GM06990 (cell line): ENCODE data around the gene PDK2.

Experiments used
- DNase-seq: peaks from one replicate; pipeline ENCODE4 v3.0.0-alpha.2; 2011; ENCODE audit not compliant: insufficient read length; ENCODE audit errors: extremely low read depth
- H3K27me3 ChIP-seq: replicated peaks from 2 replicates; pipeline ENCODE4 v1.6.0; 2011; ENCODE audit warnings: low read length; ENCODE audit not compliant: control insufficient read depth, insufficient read depth
- H3K36me3 ChIP-seq: 2 replicates; pipeline ENCODE4 v1.5.1; 2011; ENCODE audit warnings: low read length; ENCODE audit not compliant: control insufficient read depth, insufficient read depth
- H3K4me3 ChIP-seq: replicated peaks from 2 replicates; pipeline ENCODE4 v1.5.1; 2011; ENCODE audit warnings: low read depth, mild to moderate bottlenecking, control low read depth, low read length
- CTCF ChIP-seq: IDR thresholded peaks from 2 replicates; pipeline ENCODE4 v1.5.1; 2011; ENCODE audit warnings: low read length, control low read depth, mild to moderate bottlenecking, inconsistent platforms; ENCODE audit not compliant: insufficient read depth, poor library complexity, severe bottlenecking

The PDK2 gene

DNA sequence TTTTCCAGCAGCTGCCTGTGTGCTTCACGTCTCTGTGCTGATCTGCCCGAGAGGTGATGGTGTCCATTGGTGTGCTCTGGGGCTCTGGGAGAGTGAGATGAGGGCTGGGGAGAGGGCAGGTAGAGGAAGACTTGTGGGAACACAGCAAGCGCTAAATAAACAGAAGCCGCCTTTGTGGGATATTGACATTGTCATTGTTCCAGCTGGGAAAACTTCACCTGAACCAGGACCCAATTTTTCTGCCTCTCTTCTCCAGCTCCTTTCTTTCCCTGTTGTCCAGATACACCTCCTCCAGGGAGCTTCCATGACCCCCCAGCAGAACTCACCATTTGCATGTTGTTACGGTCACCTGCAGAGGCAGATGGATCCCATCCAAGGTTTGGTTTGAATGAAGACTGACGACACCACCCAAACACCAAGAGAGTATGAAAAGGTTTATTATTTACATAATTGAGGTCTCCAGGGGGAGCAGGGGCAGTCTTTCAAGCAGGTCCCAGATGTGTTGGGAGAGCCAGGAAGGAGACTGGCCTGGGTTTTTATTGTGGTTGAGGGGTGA is 42.8 kb upstream of the PDK2 start:
- TF ChIP-seq CTCF, result no peak
- Histone ChIP-seq H3K4me3 (no peak overlapping the region), H3K36me3 (no peaks in the 10 kb centered on the region), H3K27me3 (no peaks in the 10 kb centered on the region)
- DNase-seq, result no peak

GRCh38 chr17:50052822-50053653 is 42.1 kb upstream of the PDK2 start:
- Histone ChIP-seq H3K27me3 (no peaks in the 10 kb centered on the region), H3K36me3 (no peaks in the 10 kb centered on the region), H3K4me3 (no peak overlapping the region)
- no peak for DNase-seq
- no peak for TF ChIP-seq CTCF

DNA sequence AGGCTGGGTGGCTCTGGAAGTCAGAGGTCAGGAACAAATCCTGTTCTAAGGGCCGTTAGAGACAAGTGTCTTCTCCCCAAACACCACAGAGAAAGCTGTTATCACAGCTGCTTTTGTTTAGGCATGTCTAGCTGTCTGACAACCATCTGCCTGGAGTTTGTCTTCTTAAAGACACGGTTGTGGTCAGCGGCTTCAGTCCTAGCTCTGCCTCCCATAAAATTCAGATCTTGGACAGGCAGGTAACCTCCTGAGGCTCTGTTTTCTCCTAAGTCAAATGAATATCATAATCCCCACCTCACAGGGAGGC is 41.5 kb upstream of the PDK2 start:
- no peak for DNase-seq
- no peak for TF ChIP-seq CTCF
- H3K36me3 ChIP-seq, result no peaks in the 10 kb centered on the region
- H3K4me3 ChIP-seq, result no peak overlapping the region
- no peaks in the 10 kb centered on the region for H3K27me3 ChIP-seq

DNA sequence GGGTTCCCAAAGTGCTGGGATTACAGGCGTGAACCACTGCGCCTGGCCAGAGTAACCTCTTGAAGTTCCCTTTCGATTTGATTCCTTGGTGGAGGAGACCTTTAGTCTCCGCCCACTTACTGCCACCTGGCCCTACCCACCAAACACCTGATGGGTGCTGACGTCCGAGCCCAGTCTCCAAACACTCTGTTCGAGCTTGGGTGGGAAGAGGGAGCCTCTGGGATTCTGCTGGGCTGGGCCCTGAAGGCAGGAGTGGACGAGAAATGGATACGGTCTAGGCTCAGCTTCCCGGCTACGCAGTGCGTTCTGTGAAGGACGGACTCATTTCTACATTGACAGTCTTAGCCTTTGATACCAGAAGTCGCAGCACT is 40.1 kb upstream of the PDK2 start:
- Histone ChIP-seq H3K36me3 (no peaks in the 10 kb centered on the region; the same call in 1 of the 2 replicates), H3K27me3 (no peaks in the 10 kb centered on the region), H3K4me3 (peak overlapping the region; percentile 82)
- TF ChIP-seq CTCF, result no peak
- DNase-seq, result peak; percentile 24

- Histone ChIP-seq H3K27me3 (no peaks in the 10 kb centered on the region), H3K36me3 (no peaks in the 10 kb centered on the region; the same call in 1 of the 2 replicates), H3K4me3 (peak within 1 kb of the TSS; percentile 82)
- TF ChIP-seq CTCF, result no peak
- DNase-seq, result peak; percentile 76
Observed at GRCh38 chr17:50055426-50056216, 39.5 kb upstream of the PDK2 start, which contains the start of gene ITGA3. Gene ITGA3, plus strand, starts transcription at chr17:50056110. Its CDS starts 330 bp downstream, at chr17:50056440.
